DND-41 (cell line): ENCODE data around the gene TMEM63C.

Experiments used
- CTCF ChIP-seq: IDR thresholded peaks from 2 replicates; pipeline ENCODE4 v1.5.1; 2012; ENCODE audit warnings: borderline replicate concordance, low read length, moderate library complexity, mild to moderate bottlenecking; ENCODE audit not compliant: poor library complexity, severe bottlenecking; ENCODE audit errors: extremely low read depth
- EZH2 ChIP-seq: IDR thresholded peaks from 3 replicates; pipeline ENCODE4 v1.6.1; 2012; ENCODE audit warnings: borderline replicate concordance, low read depth, mild to moderate bottlenecking, moderate library complexity, low read length, inconsistent platforms; ENCODE audit not compliant: severe bottlenecking

GRCh38 chr14:77236814-77237213 is 55.2 kb downstream of the TMEM63C start:
- no peak for TF ChIP-seq EZH2
- no peak for TF ChIP-seq CTCF
